CD14-positive monocyte (primary cell): Measurements from ENCODE around the gene RPRML. TPM values are rescaled to one million over a fixed set of nuclear protein-coding genes. Genes with fewer than 3 reads are reported as not detected.

Source experiments
- DNase-seq, 3 donors: peaks; one replicate each; pipeline ENCODE4 v3.0.0-alpha.2; 2011 to 2022
- H2AFZ ChIP-seq: 2 replicates; pipeline ENCODE4 v1.6.0; 2012; ENCODE audit warnings: mild to moderate bottlenecking, low read depth, low read length, inconsistent platforms; ENCODE audit not compliant: insufficient read depth, poor library complexity, severe bottlenecking
- H3K27ac ChIP-seq, 2 donors: 1 replicate in 1 of 2; 2 replicates in 1 of 2; pipeline ENCODE4 v1.5.1; 2012 to 2013; ENCODE audit warnings: low read length in 2 of 2, control low read depth in 1 of 2, inconsistent platforms in 1 of 2, low read depth in 1 of 2, mild to moderate bottlenecking in 1 of 2
- H3K27me3 ChIP-seq, 2 donors: one replicate each; pipeline versions ENCODE4 v1.6.0 to v1.6.1; 2011 to 2013; ENCODE audit warnings: low read length in 2 of 2; ENCODE audit not compliant: control insufficient read depth in 2 of 2, insufficient read depth in 2 of 2
- H3K36me3 ChIP-seq, 2 donors: replicated peaks in 1 of 2; 1 replicate in 1 of 2; 2 replicates in 1 of 2; pipeline versions ENCODE4 v1.5.1 to v1.6.1; 2012 to 2013; ENCODE audit warnings: low read length in 2 of 2, control low read depth in 1 of 2, inconsistent platforms in 1 of 2, mild to moderate bottlenecking in 1 of 2; ENCODE audit not compliant: insufficient read depth in 2 of 2, control insufficient read depth in 1 of 2
- H3K4me1 ChIP-seq, 2 donors: 1 replicate in 1 of 2; 2 replicates in 1 of 2; pipeline versions ENCODE4 v1.5.1 to v1.6.1; 2012 to 2013; ENCODE audit warnings: low read length in 2 of 2, control low read depth in 1 of 2, inconsistent platforms in 1 of 2, mild to moderate bottlenecking in 1 of 2, moderate library complexity in 1 of 2; ENCODE audit not compliant: insufficient read depth in 2 of 2, control insufficient read depth in 1 of 2
- H3K4me2 ChIP-seq: replicated peaks from 2 replicates; pipeline ENCODE3; 2012; ENCODE audit warnings: low read length, moderate library complexity, mild to moderate bottlenecking; ENCODE audit not compliant: poor library complexity, severe bottlenecking; ENCODE audit errors: extremely low read depth
- H3K4me3 ChIP-seq, 3 experiments: fragments of 200-600 bp in 1 of 3; sonication (generic) in 1 of 3; replicated peaks in 1 of 3; 1 replicate in 2 of 3; 2 replicates in 1 of 3; pipeline ENCODE4 v1.5.1; 2011 to 2013; ENCODE audit warnings: low read length in 3 of 3, mild to moderate bottlenecking in 3 of 3, control low read depth in 2 of 3, low read depth in 2 of 3, inconsistent platforms in 1 of 3, moderate library complexity in 1 of 3
- H3K79me2 ChIP-seq: 2 replicates; pipeline ENCODE4 v1.6.0; 2012; ENCODE audit warnings: mild to moderate bottlenecking, control low read depth, inconsistent platforms, low read length, moderate library complexity; ENCODE audit not compliant: insufficient read depth
- H3K9ac ChIP-seq: 2 replicates; pipeline ENCODE4 v1.6.0; 2017; ENCODE audit warnings: low read length, mild to moderate bottlenecking; ENCODE audit not compliant: insufficient read depth, poor library complexity, severe bottlenecking
- H3K9me3 ChIP-seq, 2 donors: replicated peaks in 1 of 2; 1 replicate in 1 of 2; 2 replicates in 1 of 2; pipeline versions ENCODE4 v1.5.1 to v1.6.1; 2012 to 2013; ENCODE audit warnings: low read length in 2 of 2, control low read depth in 1 of 2; ENCODE audit not compliant: control insufficient read depth in 1 of 2, insufficient read depth in 1 of 2
- H4K20me1 ChIP-seq: 2 replicates; pipeline ENCODE4 v1.6.0; 2012; ENCODE audit warnings: mild to moderate bottlenecking, low read length, control low read depth, moderate library complexity; ENCODE audit not compliant: insufficient read depth
- H3K27ac Mint-ChIP-seq, 7 donors: one replicate each; pipeline ENCODE4 v1.8.0; 2020; ENCODE audit warnings: mild to moderate bottlenecking in 7 of 7, mixed read lengths in 7 of 7, moderate library complexity in 6 of 7, inconsistent platforms in 2 of 7
- H3K27me3 Mint-ChIP-seq, 3 donors: one replicate each; pipeline ENCODE4 v1.8.0; 2021 to 2022; ENCODE audit warnings: low read depth in 3 of 3, mild to moderate bottlenecking in 3 of 3, mixed read lengths in 3 of 3, moderate library complexity in 3 of 3, inconsistent platforms in 1 of 3
- H3K36me3 Mint-ChIP-seq, 2 donors: one replicate each; pipeline ENCODE4 v1.8.0; 2020; ENCODE audit warnings: mixed read lengths in 2 of 2, inconsistent platforms in 1 of 2, mild to moderate bottlenecking in 1 of 2
- H3K4me1 Mint-ChIP-seq: one replicate; pipeline ENCODE4 v1.8.0; 2020; ENCODE audit warnings: mild to moderate bottlenecking, mixed read lengths
- H3K4me3 Mint-ChIP-seq, 2 donors: one replicate each; pipeline ENCODE4 v1.8.0; 2020; ENCODE audit warnings: mild to moderate bottlenecking in 2 of 2, mixed read lengths in 2 of 2, moderate library complexity in 1 of 2
- H3K9me3 Mint-ChIP-seq, 7 donors: one replicate each; pipeline ENCODE4 v1.8.0; 2020 to 2022; ENCODE audit warnings: mixed read lengths in 7 of 7, mild to moderate bottlenecking in 6 of 7, moderate library complexity in 6 of 7, inconsistent platforms in 2 of 7
- WGBS: methylation state at CpG from one replicate; pipeline ENCODE4 v1.1.5; 2013; ENCODE audit warnings: missing lambda C conversion rate; ENCODE audit not compliant: insufficient coverage; 5-methylcytosine and 5-hydroxymethylcytosine counted together
- intact Hi-C, 2 donors: fragments of 100-400 bp; cut with micrococcal nuclease; formaldehyde crosslinking; loops; one replicate each; pipeline versions ENCODE4 v1.15.0 to v1.15.1; 2023
- polyA plus RNA-seq, 3 donors: library from polyadenylated mRNA; depleted of rRNA in 1 of 3; unstranded in 2 of 3; stranded (reverse) in 1 of 3; fragments of 300-500 nt in 2 of 3; fragments of >200 nt in 1 of 3; fragmentation: Illumina TruSeq in 2 of 3; gene quantifications; 1 replicate in 2 of 3; 2 replicates in 1 of 3; pipeline ENCODE4 v1.2.3, GENCODE V29; 2012 to 2021
- TF ChIP-seq, protein P1 (sequence below): fragments of 200-600 bp; IDR thresholded peaks from one replicate; pipeline ENCODE4 v1.8.0; 2022; ENCODE audit warnings: antibody characterized with exemption, mild to moderate bottlenecking

The RPRML gene
- polyA plus RNA-seq, 3 donors, result not detected

GRCh38 chr17:46963571-46963970 is 15.5 kb downstream of the RPRML start:
- H3K27me3 Mint-ChIP-seq, result peaks cover 7 to 11% (median 8%) of the 10 kb centered on the region in 3 donors
- Histone ChIP-seq H3K4me1 (no peaks in the 10 kb centered on the region), H3K27me3 (no peaks in the 10 kb centered on the region), H4K20me1 (no peaks in the 10 kb centered on the region), H3K4me3 (no peak overlapping the region), H3K4me2 (no peak overlapping the region), H2AFZ (no peak overlapping the region), H3K36me3 (no peaks in the 10 kb centered on the region), H3K9me3 (no peaks in the 10 kb centered on the region), H3K9ac (no peak overlapping the region), H3K79me2 (no peaks in the 10 kb centered on the region), H3K27ac (no peak overlapping the region)
- H3K9me3 Mint-ChIP-seq, result peaks cover 0 to 4% (median 0%) of the 10 kb centered on the region in 7 donors
- TF ChIP-seq, protein P1, sequence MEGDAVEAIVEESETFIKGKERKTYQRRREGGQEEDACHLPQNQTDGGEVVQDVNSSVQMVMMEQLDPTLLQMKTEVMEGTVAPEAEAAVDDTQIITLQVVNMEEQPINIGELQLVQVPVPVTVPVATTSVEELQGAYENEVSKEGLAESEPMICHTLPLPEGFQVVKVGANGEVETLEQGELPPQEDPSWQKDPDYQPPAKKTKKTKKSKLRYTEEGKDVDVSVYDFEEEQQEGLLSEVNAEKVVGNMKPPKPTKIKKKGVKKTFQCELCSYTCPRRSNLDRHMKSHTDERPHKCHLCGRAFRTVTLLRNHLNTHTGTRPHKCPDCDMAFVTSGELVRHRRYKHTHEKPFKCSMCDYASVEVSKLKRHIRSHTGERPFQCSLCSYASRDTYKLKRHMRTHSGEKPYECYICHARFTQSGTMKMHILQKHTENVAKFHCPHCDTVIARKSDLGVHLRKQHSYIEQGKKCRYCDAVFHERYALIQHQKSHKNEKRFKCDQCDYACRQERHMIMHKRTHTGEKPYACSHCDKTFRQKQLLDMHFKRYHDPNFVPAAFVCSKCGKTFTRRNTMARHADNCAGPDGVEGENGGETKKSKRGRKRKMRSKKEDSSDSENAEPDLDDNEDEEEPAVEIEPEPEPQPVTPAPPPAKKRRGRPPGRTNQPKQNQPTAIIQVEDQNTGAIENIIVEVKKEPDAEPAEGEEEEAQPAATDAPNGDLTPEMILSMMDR, result no peak
- no CpG with 5 or more reads among the region's 2 CpGs for WGBS
- H3K27ac Mint-ChIP-seq, result no peak overlapping the region
- H3K4me3 Mint-ChIP-seq, result no peak overlapping the region
- H3K36me3 Mint-ChIP-seq, result no peaks in the 10 kb centered on the region
- no peaks in the 10 kb centered on the region for H3K4me1 Mint-ChIP-seq
- intact Hi-C loops, result no loop called here
- no peak for DNase-seq

- WGBS, result 20% methylated on average over 1 of the region's 1 CpG
- no peak overlapping the region for H3K9ac ChIP-seq
- H3K27me3 Mint-ChIP-seq, result peaks cover 7 to 11% (median 8%) of the 10 kb centered on the region in 3 donors
- peaks cover 0 to 4% (median 0%) of the 10 kb centered on the region in 7 donors for H3K9me3 Mint-ChIP-seq
- intact Hi-C loops, result no loop called here
- TF ChIP-seq, protein P1, result no peak
- no peak overlapping the region for H3K4me3 ChIP-seq
- no peak overlapping the region for H3K27ac Mint-ChIP-seq
- no peak overlapping the region for H3K4me2 ChIP-seq
- H3K4me1 ChIP-seq, result no peaks in the 10 kb centered on the region
- H3K36me3 ChIP-seq, result no peaks in the 10 kb centered on the region
- H3K4me3 Mint-ChIP-seq, result no peak overlapping the region
- H3K36me3 Mint-ChIP-seq, result no peaks in the 10 kb centered on the region
- peaks cover 5% of the 10 kb centered on the region for H3K4me1 Mint-ChIP-seq
- no peak for DNase-seq
- H3K27me3 ChIP-seq, result no peaks in the 10 kb centered on the region
- no peaks in the 10 kb centered on the region for H3K9me3 ChIP-seq
- H2AFZ ChIP-seq, result no peak overlapping the region
- H3K79me2 ChIP-seq, result no peaks in the 10 kb centered on the region
- H4K20me1 ChIP-seq, result no peaks in the 10 kb centered on the region
- no peak overlapping the region for H3K27ac ChIP-seq
Measured at GRCh38 chr17:46962374-46962790, 16.7 kb downstream of the RPRML start.
